ENCODE measurements around the gene CHRNB1. TPM values are rescaled to one million over a fixed set of nuclear protein-coding genes. Genes with fewer than 3 reads are reported as not detected.

Gene CHRNB1
- total and polyA plus RNA-seq, 2 donors (not counting 1 experiment from before 2014, with no cell fraction given): 6.2 to 7.2 TPM

- POLR2A ChIA-PET: interaction anchor here (0.5 to 1.5 kb wide), 14 partner anchors 8 to 240 kb away, joined by 3 to 9 read pairs (median 4); partner anchors contain the start of genes CD68, MPDU1, PHF23 and TMEM256
- peak; percentile 82 for DNase-seq
Observed at GRCh38 chr17:7479213-7480088, 34.6 kb downstream of the CHRNB1 start, which contains the start of gene ZBTB4. TSS of gene ZBTB4 (minus strand) at chr17:7479631. CDS start at chr17:7466801, 12,830 bp downstream.

More at GRCh38 chr17:7479213-7480088, 34.6 kb downstream of the CHRNB1 start, which contains the start of gene ZBTB4:
- H3K27ac ChIP-seq (ENCODE audit: low read length in 2 of 2): peak within 1 kb of the TSS; percentile 75 to 95
- Mint-ChIP-seq H3K27me3 (no peaks in the 10 kb centered on the region), H3K9me3 (ENCODE audit: insufficient read depth) (no peaks in the 10 kb centered on the region), H3K4me1 (peaks cover 66% of the 10 kb centered on the region), H3K4me3 (peak within 1 kb of the TSS; percentile 97), H3K27ac (peak within 1 kb of the TSS; percentile 96)
- peak within 1 kb of the TSS; percentile 91 for H2AFZ ChIP-seq (ENCODE audit: insufficient read depth, low read depth, low read length, poor library complexity, severe bottlenecking)
- peak within 1 kb of the TSS; percentile 93 for H3K4me2 ChIP-seq (replicated peaks; ENCODE audit: low read depth, low read length, poor library complexity, severe bottlenecking)
- no peak for TF ChIP-seq CTCF (IDR thresholded peaks at IDR 0.05)
- TF ChIP-seq EZH2 (IDR thresholded peaks at IDR 0.05; ENCODE audit: borderline replicate concordance, insufficient read depth, low read depth, low read length, poor library complexity, severe bottlenecking): no peak
- H3K36me3 ChIP-seq (replicated peaks in 1 of 2; ENCODE audit: control extremely low read depth in 1 of 2, control insufficient read depth in 1 of 2, extremely low read depth in 1 of 2, insufficient read depth in 2 of 2, low read length in 1 of 2): no peaks in the 10 kb centered on the region
- H3K4me1 ChIP-seq (ENCODE audit: control insufficient read depth in 2 of 2, insufficient read depth in 2 of 2, low read length in 2 of 2): peaks cover 31 to 53% of the 10 kb centered on the region in 2 donors
- H3K79me2 ChIP-seq (ENCODE audit: control insufficient read depth, insufficient read depth, low read length): peaks cover 91% of the 10 kb centered on the region
- peak within 1 kb of the TSS; percentile 63 to 88 (median 79) for H3K4me3 ChIP-seq (ENCODE audit: control extremely low read depth in 1 of 5, extremely low read depth in 1 of 5, insufficient read depth in 1 of 5, low read depth in 2 of 5, low read length in 4 of 5)
- H3K27me3 ChIP-seq (replicated peaks in 1 of 4; ENCODE audit: control extremely low read depth in 1 of 4, control insufficient read depth in 3 of 4, insufficient read depth in 4 of 4, low read length in 3 of 4): no peaks in the 10 kb centered on the region
- ATAC-seq (ENCODE audit: low read depth): peak; percentile 2
- H3K9ac ChIP-seq (ENCODE audit: low read length): peak within 1 kb of the TSS; percentile 98
- no peaks in the 10 kb centered on the region for H3K9me3 ChIP-seq (ENCODE audit: control extremely low read depth in 1 of 3, control insufficient read depth in 2 of 3, insufficient read depth in 1 of 3, low read length in 2 of 3)
- WGBS (ENCODE audit: insufficient coverage): under 1% methylated on average over 68 of the region's 92 CpGs
- H4K20me1 ChIP-seq (ENCODE audit: control insufficient read depth, insufficient read depth, low read length, poor library complexity, severe bottlenecking): peaks cover 40% of the 10 kb centered on the region
- CTCF ChIA-PET: interaction anchor here (0.6 to 2.3 kb wide), 8 partner anchors 35 to 150 kb away, joined by 3 to 15 read pairs (median 5); partner anchors contain the start of gene TMEM102
- intact Hi-C loops (cut with micrococcal nuclease): loop anchor here (1.0 kb wide), 1 partner anchor 24 kb away; no protein-coding TSS in a partner anchor
